ENCODE measurements around the gene PBX1. TPM values are rescaled to one million over a fixed set of nuclear protein-coding genes. Genes with fewer than 3 reads are reported as not detected.

Gene PBX1
- total RNA-seq, 1 experiment from 2014 or later, result 102 TPM

DNA sequence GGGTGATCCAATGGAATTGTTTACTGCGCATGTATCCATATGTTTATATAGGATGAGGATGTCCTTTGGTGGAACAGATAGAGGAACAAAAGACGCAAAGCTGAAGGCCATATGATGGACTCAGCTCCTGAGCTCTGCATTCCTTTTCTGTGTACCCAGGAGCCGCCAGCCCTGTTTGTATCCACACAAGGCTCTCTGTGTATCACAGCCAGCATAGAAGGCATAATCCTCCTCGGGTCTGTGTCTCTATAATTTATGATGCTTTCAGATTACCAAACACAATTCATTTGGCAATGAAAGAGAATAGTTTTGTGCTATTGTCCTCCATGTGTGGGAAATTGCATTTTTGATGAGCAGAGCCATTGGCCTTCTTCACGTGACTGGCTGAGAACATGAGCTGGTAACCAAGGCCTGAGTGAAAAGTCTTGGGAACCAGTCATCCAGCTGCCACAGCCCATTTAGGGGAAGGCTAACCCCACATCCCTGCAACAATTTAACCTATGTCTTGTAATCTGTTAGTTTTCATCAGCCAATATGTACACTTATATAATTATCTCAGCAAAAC lies 119.2 kb downstream of the PBX1 start:
- CTCF ChIA-PET, result no interaction called here
- Mint-ChIP-seq H3K4me1 (peaks cover 27% of the 10 kb centered on the region), H3K27ac (no peak overlapping the region), H3K36me3 (peaks cover 10% of the 10 kb centered on the region), H3K27me3 (ENCODE audit: low read depth) (no peaks in the 10 kb centered on the region), H3K4me3 (no peak overlapping the region), H3K9me3 (no peaks in the 10 kb centered on the region)
- TF ChIP-seq, protein P1, sequence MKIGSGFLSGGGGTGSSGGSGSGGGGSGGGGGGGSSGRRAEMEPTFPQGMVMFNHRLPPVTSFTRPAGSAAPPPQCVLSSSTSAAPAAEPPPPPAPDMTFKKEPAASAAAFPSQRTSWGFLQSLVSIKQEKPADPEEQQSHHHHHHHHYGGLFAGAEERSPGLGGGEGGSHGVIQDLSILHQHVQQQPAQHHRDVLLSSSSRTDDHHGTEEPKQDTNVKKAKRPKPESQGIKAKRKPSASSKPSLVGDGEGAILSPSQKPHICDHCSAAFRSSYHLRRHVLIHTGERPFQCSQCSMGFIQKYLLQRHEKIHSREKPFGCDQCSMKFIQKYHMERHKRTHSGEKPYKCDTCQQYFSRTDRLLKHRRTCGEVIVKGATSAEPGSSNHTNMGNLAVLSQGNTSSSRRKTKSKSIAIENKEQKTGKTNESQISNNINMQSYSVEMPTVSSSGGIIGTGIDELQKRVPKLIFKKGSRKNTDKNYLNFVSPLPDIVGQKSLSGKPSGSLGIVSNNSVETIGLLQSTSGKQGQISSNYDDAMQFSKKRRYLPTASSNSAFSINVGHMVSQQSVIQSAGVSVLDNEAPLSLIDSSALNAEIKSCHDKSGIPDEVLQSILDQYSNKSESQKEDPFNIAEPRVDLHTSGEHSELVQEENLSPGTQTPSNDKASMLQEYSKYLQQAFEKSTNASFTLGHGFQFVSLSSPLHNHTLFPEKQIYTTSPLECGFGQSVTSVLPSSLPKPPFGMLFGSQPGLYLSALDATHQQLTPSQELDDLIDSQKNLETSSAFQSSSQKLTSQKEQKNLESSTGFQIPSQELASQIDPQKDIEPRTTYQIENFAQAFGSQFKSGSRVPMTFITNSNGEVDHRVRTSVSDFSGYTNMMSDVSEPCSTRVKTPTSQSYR (CRISPR knock-in tag; IDR thresholded peaks at IDR 0.05), result no peak
- TF ChIP-seq, protein P2, sequence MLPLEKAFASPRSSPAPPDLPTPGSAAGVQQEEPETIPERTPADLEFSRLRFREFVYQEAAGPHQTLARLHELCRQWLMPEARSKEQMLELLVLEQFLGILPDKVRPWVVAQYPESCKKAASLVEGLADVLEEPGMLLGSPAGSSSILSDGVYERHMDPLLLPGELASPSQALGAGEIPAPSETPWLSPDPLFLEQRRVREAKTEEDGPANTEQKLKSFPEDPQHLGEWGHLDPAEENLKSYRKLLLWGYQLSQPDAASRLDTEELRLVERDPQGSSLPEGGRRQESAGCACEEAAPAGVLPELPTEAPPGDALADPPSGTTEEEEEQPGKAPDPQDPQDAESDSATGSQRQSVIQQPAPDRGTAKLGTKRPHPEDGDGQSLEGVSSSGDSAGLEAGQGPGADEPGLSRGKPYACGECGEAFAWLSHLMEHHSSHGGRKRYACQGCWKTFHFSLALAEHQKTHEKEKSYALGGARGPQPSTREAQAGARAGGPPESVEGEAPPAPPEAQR (CRISPR knock-in tag; IDR thresholded peaks at IDR 0.05), result no peak
- TF ChIP-seq, protein P3, sequence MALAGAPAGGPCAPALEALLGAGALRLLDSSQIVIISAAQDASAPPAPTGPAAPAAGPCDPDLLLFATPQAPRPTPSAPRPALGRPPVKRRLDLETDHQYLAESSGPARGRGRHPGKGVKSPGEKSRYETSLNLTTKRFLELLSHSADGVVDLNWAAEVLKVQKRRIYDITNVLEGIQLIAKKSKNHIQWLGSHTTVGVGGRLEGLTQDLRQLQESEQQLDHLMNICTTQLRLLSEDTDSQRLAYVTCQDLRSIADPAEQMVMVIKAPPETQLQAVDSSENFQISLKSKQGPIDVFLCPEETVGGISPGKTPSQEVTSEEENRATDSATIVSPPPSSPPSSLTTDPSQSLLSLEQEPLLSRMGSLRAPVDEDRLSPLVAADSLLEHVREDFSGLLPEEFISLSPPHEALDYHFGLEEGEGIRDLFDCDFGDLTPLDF (CRISPR knock-in tag; IDR thresholded peaks at IDR 0.05), result no peak
- TF ChIP-seq ZNF138 (CRISPR knock-in tag; conservative IDR thresholded peaks at IDR 0.05) (no peak), NFATC4 (CRISPR knock-in tag; IDR thresholded peaks at IDR 0.05) (no peak), ZNF121 (CRISPR knock-in tag; IDR thresholded peaks at IDR 0.05) (no peak), PRRX2 (CRISPR knock-in tag; IDR thresholded peaks at IDR 0.05) (no peak)
- ATAC-seq (no peak), DNase-seq (ENCODE audit: low spot score) (no peak)
- POLR2A ChIA-PET, result no interaction called here

DNA sequence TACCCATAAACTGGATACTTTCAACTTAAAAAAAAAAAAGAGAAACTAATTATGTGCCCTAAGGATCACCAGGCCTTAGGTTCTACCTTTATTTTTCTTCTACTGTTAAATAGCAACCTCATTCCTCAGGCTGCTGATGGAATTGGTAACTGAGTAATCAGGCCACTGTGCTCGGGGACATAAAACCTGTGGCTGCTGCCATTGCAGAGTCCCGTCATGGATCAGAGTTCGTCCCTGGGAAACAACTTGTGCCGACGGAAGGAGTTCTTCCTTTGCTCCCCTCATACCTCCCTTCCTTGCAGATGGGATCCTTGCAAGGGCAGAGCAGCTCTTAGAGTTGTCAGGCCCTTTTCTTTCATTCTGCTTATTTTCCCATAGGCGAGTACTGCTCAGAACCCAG lies 123.6 kb downstream of the PBX1 start:
- TF ChIP-seq OVOL2 (CRISPR knock-in tag; IDR thresholded peaks at IDR 0.05; ENCODE audit: borderline replicate concordance), result no peak
- TF ChIP-seq CREB1 (CRISPR knock-in tag; IDR thresholded peaks at IDR 0.05), result no peak
- TF ChIP-seq ETV6 (CRISPR knock-in tag; IDR thresholded peaks at IDR 0.05), result no peak
- no peak for TF ChIP-seq ZNF138 (CRISPR knock-in tag; conservative IDR thresholded peaks at IDR 0.05)
- TF ChIP-seq ZNF232 (CRISPR knock-in tag; IDR thresholded peaks at IDR 0.05), result no peak
- TF ChIP-seq, protein P4, sequence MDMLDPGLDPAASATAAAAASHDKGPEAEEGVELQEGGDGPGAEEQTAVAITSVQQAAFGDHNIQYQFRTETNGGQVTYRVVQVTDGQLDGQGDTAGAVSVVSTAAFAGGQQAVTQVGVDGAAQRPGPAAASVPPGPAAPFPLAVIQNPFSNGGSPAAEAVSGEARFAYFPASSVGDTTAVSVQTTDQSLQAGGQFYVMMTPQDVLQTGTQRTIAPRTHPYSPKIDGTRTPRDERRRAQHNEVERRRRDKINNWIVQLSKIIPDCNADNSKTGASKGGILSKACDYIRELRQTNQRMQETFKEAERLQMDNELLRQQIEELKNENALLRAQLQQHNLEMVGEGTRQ (CRISPR knock-in tag; IDR thresholded peaks at IDR 0.05), result no peak
- TF ChIP-seq, protein P5, sequence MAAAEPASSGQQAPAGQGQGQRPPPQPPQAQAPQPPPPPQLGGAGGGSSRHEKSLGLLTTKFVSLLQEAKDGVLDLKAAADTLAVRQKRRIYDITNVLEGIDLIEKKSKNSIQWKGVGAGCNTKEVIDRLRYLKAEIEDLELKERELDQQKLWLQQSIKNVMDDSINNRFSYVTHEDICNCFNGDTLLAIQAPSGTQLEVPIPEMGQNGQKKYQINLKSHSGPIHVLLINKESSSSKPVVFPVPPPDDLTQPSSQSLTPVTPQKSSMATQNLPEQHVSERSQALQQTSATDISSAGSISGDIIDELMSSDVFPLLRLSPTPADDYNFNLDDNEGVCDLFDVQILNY (CRISPR knock-in tag; IDR thresholded peaks at IDR 0.05), result no peak
- no peak for TF ChIP-seq ZNF423 (CRISPR knock-in tag; IDR thresholded peaks at IDR 0.05)
- no peak for TF ChIP-seq ZNF416 (CRISPR knock-in tag; IDR thresholded peaks at IDR 0.05)
- TF ChIP-seq ZNF396 (CRISPR knock-in tag; IDR thresholded peaks at IDR 0.05; ENCODE audit: borderline replicate concordance), result no peak
- TF ChIP-seq GABPB1 (CRISPR knock-in tag; IDR thresholded peaks at IDR 0.05), result no peak
- Mint-ChIP-seq H3K4me3 (no peak overlapping the region), H3K27ac (peak overlapping the region; percentile 56; the same call in 1 of the 2 replicates), H3K4me1 (peaks cover 40% of the 10 kb centered on the region), H3K9me3 (no peaks in the 10 kb centered on the region), H3K27me3 (ENCODE audit: low read depth) (no peaks in the 10 kb centered on the region), H3K36me3 (peaks cover 18% of the 10 kb centered on the region)
- ATAC-seq, result peak; percentile 34; the same call in 1 of the 2 replicates
- DNase-seq (ENCODE audit: low spot score), result no peak
- CTCF ChIA-PET, result interaction anchor here (0.7 to 1.9 kb wide), 3 partner anchors 9 to 390 kb away, joined by 3 to 10 read pairs (median 4); no protein-coding TSS in a partner anchor
- POLR2A ChIA-PET, result no interaction called here
